Measurements from ENCODE around the gene OARD1.

DNA sequence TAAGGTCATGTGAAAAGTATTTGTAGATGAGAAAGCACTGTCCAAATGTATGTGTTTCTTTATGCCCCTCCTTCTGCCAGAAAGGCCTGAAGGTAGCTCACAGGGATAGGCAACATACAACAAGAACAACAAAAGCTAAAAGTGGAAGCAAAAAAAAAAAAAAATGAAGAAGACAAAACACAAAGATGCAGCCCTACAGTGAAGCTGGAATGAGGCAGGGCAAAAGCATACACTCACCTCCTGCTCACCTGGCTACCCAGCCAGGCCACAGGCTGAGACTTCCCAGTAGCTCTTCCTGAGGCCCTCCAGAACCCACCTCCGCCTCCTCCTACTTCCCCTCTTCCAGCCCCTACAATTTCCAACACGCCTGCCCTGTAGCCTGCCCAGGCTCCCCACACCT, 35.6 kb downstream of the OARD1 start:
- no peak for TF ChIP-seq CTCF (IDR thresholded peaks at IDR 0.05; ENCODE audit: insufficient read depth, low read depth, low read length)
- TF ChIP-seq EZH2 (IDR thresholded peaks at IDR 0.05; ENCODE audit: insufficient read depth, low read length), result no peak
